ENCODE data around the gene P2RX4. TPM values are rescaled to one million over a fixed set of nuclear protein-coding genes. Genes with fewer than 3 reads are reported as not detected.

Gene P2RX4
- total and polyA plus RNA-seq, 2 of the 13 experiments (the other 11 are each of a cell fraction or from before 2014, with no cell fraction given): 13.8 to 30.8 TPM

DNA sequence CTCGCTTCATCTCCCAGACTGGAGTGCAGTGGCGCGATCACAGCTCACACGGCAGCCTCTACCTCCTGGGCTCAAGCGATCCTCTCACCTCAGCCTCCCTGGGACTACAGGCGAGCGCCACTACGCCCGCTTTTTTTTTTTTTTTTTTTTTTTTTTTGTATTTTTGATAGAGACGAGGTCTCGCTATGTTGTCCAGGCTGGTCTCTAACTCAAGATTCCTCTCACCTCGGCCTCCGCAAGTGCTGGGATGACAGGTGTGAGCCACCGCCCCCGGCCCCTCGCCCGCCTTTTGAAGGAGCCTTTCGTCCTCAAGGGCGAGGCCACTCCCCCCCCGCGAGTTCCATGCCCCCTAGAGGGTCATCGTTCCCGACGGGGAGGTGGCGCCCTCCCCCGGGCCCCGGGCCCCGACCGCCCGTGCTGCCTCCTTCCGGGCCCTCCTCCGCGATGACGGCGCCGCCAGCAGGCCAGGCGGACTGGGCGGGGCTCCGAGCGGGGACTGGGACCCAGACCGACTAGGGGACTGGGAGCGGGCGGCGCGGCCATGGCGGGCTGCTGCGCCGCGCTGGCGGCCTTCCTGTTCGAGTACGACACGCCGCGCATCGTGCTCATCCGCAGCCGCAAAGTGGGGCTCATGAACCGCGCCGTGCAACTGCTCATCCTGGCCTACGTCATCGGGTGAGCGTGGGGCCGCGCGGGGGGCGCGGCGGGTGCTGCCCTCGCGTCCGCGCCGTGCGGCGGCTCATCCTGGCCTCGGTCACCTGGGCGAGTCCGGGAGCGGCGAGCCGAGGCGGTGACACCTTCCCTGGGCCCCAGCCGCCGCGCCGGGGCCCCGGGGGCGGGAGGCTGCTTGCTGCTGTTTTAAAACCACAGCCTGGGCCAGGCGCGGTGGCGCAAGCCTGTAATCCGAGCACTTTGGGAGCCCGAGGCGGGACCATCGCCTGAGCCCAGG lies at the start of gene P2RX4 (continued):
- TF ChIP-seq ZNF512B (CRISPR knock-in tag; IDR thresholded peaks at IDR 0.05; ENCODE audit: borderline replicate concordance): no peak
- TF ChIP-seq KDM2A (CRISPR knock-in tag; IDR thresholded peaks at IDR 0.05; ENCODE audit: borderline replicate concordance, low read depth): peak; percentile 68
- peak; percentile 61; the same call in 1 of the 2 replicates for TF ChIP-seq GATA4 (IDR thresholded peaks at IDR 0.05; ENCODE audit: borderline replicate concordance, low read depth)
- peak; percentile 86 for TF ChIP-seq ARID4A (CRISPR knock-in tag; IDR thresholded peaks at IDR 0.05; ENCODE audit: borderline replicate concordance)
- peak; percentile 81 for TF ChIP-seq POLR2AphosphoS5 (IDR thresholded peaks at IDR 0.05; ENCODE audit: low read depth, low read length)
- TF ChIP-seq ZNF713 (CRISPR knock-in tag; IDR thresholded peaks at IDR 0.05): peak; percentile 85; the same call in 1 of the 2 replicates
- peak; percentile 96; the same call in 1 of the 2 replicates for TF ChIP-seq IRF9 (CRISPR knock-in tag; IDR thresholded peaks at IDR 0.05; ENCODE audit: borderline replicate concordance)
- 0 out of 2 replicates have a peak, but pooled peaks have one; percentile 29 for TF ChIP-seq ZNF589 (CRISPR knock-in tag; conservative IDR thresholded peaks at IDR 0.05)
